ENCODE data around the gene PFDN1. TPM values are rescaled to one million over a fixed set of nuclear protein-coding genes. Genes with fewer than 3 reads are reported as not detected.

The PFDN1 gene
- total RNA-seq, 1 experiment from 2014 or later: 266 TPM

GRCh38 chr5:140303966-140304365, 1.1 kb upstream of the PFDN1 start:
- in situ Hi-C loops (cut with HindIII; ENCODE audit: low sequenced_read_pairs): loop anchor here (5.0 kb wide), 1 partner anchor 42 kb away; no protein-coding TSS in a partner anchor
- no peak for DNase-seq (ENCODE audit: low spot score)

- in situ Hi-C loops (cut with HindIII; ENCODE audit: low sequenced_read_pairs): loop anchor here (5.0 kb wide), 1 partner anchor 39 kb away; no protein-coding TSS in a partner anchor
- no peak for DNase-seq (ENCODE audit: low spot score)
Observed at GRCh38 chr5:140301136-140301535, 1.8 kb downstream of the PFDN1 start.

GRCh38 chr5:140299056-140299455, 3.8 kb downstream of the PFDN1 start:
- no peak for DNase-seq (ENCODE audit: low spot score)
- in situ Hi-C loops (cut with HindIII; ENCODE audit: low sequenced_read_pairs): no loop called here

GRCh38 chr5:140298183-140298601, 4.7 kb downstream of the PFDN1 start:
- in situ Hi-C loops (cut with HindIII; ENCODE audit: low sequenced_read_pairs): no loop called here
- peak; percentile 37 for DNase-seq (ENCODE audit: low spot score)

GRCh38 chr5:140297283-140297682, 5.6 kb downstream of the PFDN1 start:
- in situ Hi-C loops (cut with HindIII; ENCODE audit: low sequenced_read_pairs): no loop called here

GRCh38 chr5:140296289-140296688, 6.6 kb downstream of the PFDN1 start:
- no peak for DNase-seq (ENCODE audit: low spot score)
- in situ Hi-C loops (cut with HindIII; ENCODE audit: low sequenced_read_pairs): no loop called here

More at GRCh38 chr5:140297283-140297682, 5.6 kb downstream of the PFDN1 start:
- no peak for DNase-seq (ENCODE audit: low spot score)

GRCh38 chr5:140295414-140295813, 7.5 kb downstream of the PFDN1 start:
- DNase-seq (ENCODE audit: low spot score): peak; percentile 34
- in situ Hi-C loops (cut with HindIII; ENCODE audit: low sequenced_read_pairs): no loop called here

GRCh38 chr5:140294753-140295152, 8.1 kb downstream of the PFDN1 start:
- in situ Hi-C loops (cut with HindIII; ENCODE audit: low sequenced_read_pairs): no loop called here
- no peak for DNase-seq (ENCODE audit: low spot score)

GRCh38 chr5:140293849-140294100, 9.1 kb downstream of the PFDN1 start:
- no peak for DNase-seq (ENCODE audit: low spot score)
- in situ Hi-C loops (cut with HindIII; ENCODE audit: low sequenced_read_pairs): no loop called here

GRCh38 chr5:140293091-140293848, 9.6 kb downstream of the PFDN1 start:
- in situ Hi-C loops (cut with HindIII; ENCODE audit: low sequenced_read_pairs): no loop called here
- DNase-seq (ENCODE audit: low spot score): no peak

GRCh38 chr5:140292212-140293036, 10.5 kb downstream of the PFDN1 start:
- in situ Hi-C loops (cut with HindIII; ENCODE audit: low sequenced_read_pairs): no loop called here

GRCh38 chr5:140287801-140288521, 14.9 kb downstream of the PFDN1 start:
- no peak for DNase-seq (ENCODE audit: low spot score)
- in situ Hi-C loops (cut with HindIII; ENCODE audit: low sequenced_read_pairs): no loop called here

More at GRCh38 chr5:140292212-140293036, 10.5 kb downstream of the PFDN1 start:
- no peak for DNase-seq (ENCODE audit: low spot score)

GRCh38 chr5:140286424-140286823, 16.5 kb downstream of the PFDN1 start:
- no peak for DNase-seq (ENCODE audit: low spot score)
- in situ Hi-C loops (cut with HindIII; ENCODE audit: low sequenced_read_pairs): no loop called here

GRCh38 chr5:140284013-140284412, 18.9 kb downstream of the PFDN1 start:
- DNase-seq (ENCODE audit: low spot score): no peak
- in situ Hi-C loops (cut with HindIII; ENCODE audit: low sequenced_read_pairs): no loop called here

- in situ Hi-C loops (cut with HindIII; ENCODE audit: low sequenced_read_pairs): no loop called here
Observed at GRCh38 chr5:140282266-140282665, 20.6 kb downstream of the PFDN1 start.

GRCh38 chr5:140275837-140276236, 27.1 kb downstream of the PFDN1 start:
- no peak for DNase-seq (ENCODE audit: low spot score)
- in situ Hi-C loops (cut with HindIII; ENCODE audit: low sequenced_read_pairs): no loop called here

More at GRCh38 chr5:140282266-140282665, 20.6 kb downstream of the PFDN1 start:
- DNase-seq (ENCODE audit: low spot score): no peak

GRCh38 chr5:140273401-140273877, 29.5 kb downstream of the PFDN1 start:
- no peak for DNase-seq (ENCODE audit: low spot score)
- in situ Hi-C loops (cut with HindIII; ENCODE audit: low sequenced_read_pairs): no loop called here

GRCh38 chr5:140270008-140270407, 32.9 kb downstream of the PFDN1 start:
- no peak for DNase-seq (ENCODE audit: low spot score)
- in situ Hi-C loops (cut with HindIII; ENCODE audit: low sequenced_read_pairs): no loop called here

GRCh38 chr5:140267559-140268018, 35.3 kb downstream of the PFDN1 start:
- DNase-seq (ENCODE audit: low spot score): no peak
- in situ Hi-C loops (cut with HindIII; ENCODE audit: low sequenced_read_pairs): no loop called here

GRCh38 chr5:140267201-140267540, 35.7 kb downstream of the PFDN1 start:
- in situ Hi-C loops (cut with HindIII; ENCODE audit: low sequenced_read_pairs): no loop called here
- no peak for DNase-seq (ENCODE audit: low spot score)

All from G401 (cell line).